HCT116 (cell line): ENCODE measurements around the gene CAPZA3. TPM values are rescaled to one million over a fixed set of nuclear protein-coding genes. Genes with fewer than 3 reads are reported as not detected.
A peak's percentile ranks its signal among the peaks of the same experiment; 100 is the strongest.

Experiments used
- ATAC-seq: fragments of 200-7000 bp; cut with Tn5 transposase; 2 replicates; pipeline ENCODE4 v1.9.1; 2020; ENCODE audit warnings: mild to moderate bottlenecking, moderate library complexity
- BruUV-seq: library from RNA; stranded (reverse); fragments of 400-500 nt; replicated peaks from 2 replicates; lab custom pipeline; 2021; lab: Mats Ljungman, UMichigan
- CTCF ChIA-PET: fragments of 300-600 bp; sonication (Branson Sonifier 250); formaldehyde crosslinking; loops from one replicate; lab custom pipeline; 2021; ENCODE audit warnings: antibody characterized with exemption; lab: Charles Lee
- POLR2A ChIA-PET: fragments of 300-600, 350-600 bp; sonication (Branson Sonifier 250); formaldehyde crosslinking; loops from one replicate; lab custom pipeline; 2021; ENCODE audit warnings: antibody characterized with exemption; lab: Charles Lee
- RAD21 ChIA-PET, 2 experiments: fragments of 300-600 bp; sonication (Branson Sonifier 250); formaldehyde crosslinking; loops; one replicate each; lab custom pipeline; 2023; ENCODE audit warnings: low total read pairs in 2 of 2; ENCODE audit not compliant: uncharacterized antibody in 2 of 2, unreplicated experiment in 2 of 2, low non-redundant PET in 1 of 2; lab: Charles Lee
- DNase-seq: peaks from one replicate; pipeline ENCODE4 v3.0.0-alpha.2; 2010; ENCODE audit warnings: low read depth, low spot score
- H2AFZ ChIP-seq: fragments of 200-600 bp; shearing (Covaris generic), sonication (generic); 2 replicates; pipeline ENCODE4 v1.6.1; 2017; ENCODE audit warnings: low read depth, mixed run types, mixed read lengths, antibody characterized with exemption, low read length; ENCODE audit not compliant: poor library complexity, severe bottlenecking
- H3K27ac ChIP-seq: 2 replicates; pipeline ENCODE4 v1.5.1; 2012; ENCODE audit warnings: low read depth, low read length
- H3K27me3 ChIP-seq: fragments of 200-600 bp; sonication (generic); 2 replicates; pipeline ENCODE4 v1.6.1; 2016; ENCODE audit warnings: mixed run types, low read length, mixed read lengths; ENCODE audit not compliant: insufficient read depth
- H3K36me3 ChIP-seq, 2 experiments: fragments of 200-500 bp in 1 of 2; fragments of 200-600 bp in 1 of 2; sonication (Bioruptor generic) in 1 of 2; sonication (generic) in 1 of 2; 2 replicates each; pipeline versions ENCODE4 v1.5.1 to v1.6.1; 2014 to 2016; ENCODE audit warnings: low read length in 2 of 2, inconsistent platforms in 1 of 2, mixed read lengths in 1 of 2, mixed run types in 1 of 2; ENCODE audit not compliant: insufficient read depth in 2 of 2, control insufficient read depth in 1 of 2
- H3K4me1 ChIP-seq, 2 experiments: fragments of 200-600 bp in 1 of 2; sonication (generic) in 1 of 2; 2 replicates each; pipeline versions ENCODE4 v1.5.1 to v1.6.1; 2012 to 2017; ENCODE audit warnings: low read length in 2 of 2, inconsistent platforms in 1 of 2, mild to moderate bottlenecking in 1 of 2, mixed read lengths in 1 of 2, mixed run types in 1 of 2, moderate library complexity in 1 of 2; ENCODE audit not compliant: insufficient read depth in 2 of 2, control insufficient read depth in 1 of 2
- H3K4me2 ChIP-seq: fragments of 200-600 bp; sonication (generic); 2 replicates; pipeline ENCODE4 v1.6.1; 2017; ENCODE audit warnings: mixed run types, low read length, mixed read lengths
- H3K4me3 ChIP-seq, 2 experiments: fragments of 200-600 bp in 1 of 2; sonication (generic) in 1 of 2; replicated peaks in 1 of 2; 2 replicates each; pipeline ENCODE4 v1.5.1; 2011 to 2016; ENCODE audit warnings: low read length in 2 of 2, control low read depth in 1 of 2, low read depth in 1 of 2, mild to moderate bottlenecking in 1 of 2, mixed read lengths in 1 of 2, mixed run types in 1 of 2
- H3K79me2 ChIP-seq: fragments of 200-600 bp; sonication (generic); 2 replicates; pipeline ENCODE4 v1.6.1; 2017; ENCODE audit warnings: mild to moderate bottlenecking, mixed run types, low read length, moderate library complexity, mixed read lengths; ENCODE audit not compliant: insufficient read depth
- H3K9ac ChIP-seq: fragments of 200-600 bp; sonication (generic); 2 replicates; pipeline ENCODE4 v1.6.1; 2016; ENCODE audit warnings: low read length, mixed read lengths
- H3K9me2 ChIP-seq: fragments of 200-600 bp; sonication (generic), shearing (Covaris generic); 2 replicates; pipeline ENCODE4 v1.6.1; 2017; ENCODE audit warnings: mixed run types, mild to moderate bottlenecking, moderate library complexity; ENCODE audit not compliant: insufficient read depth
- H3K9me3 ChIP-seq, 2 experiments: fragments of 200-500 bp in 1 of 2; fragments of 200-600 bp in 1 of 2; sonication (Bioruptor generic) in 1 of 2; sonication (generic) in 1 of 2; 2 replicates each; pipeline ENCODE4 v1.6.1; 2014 to 2017; ENCODE audit warnings: low read length in 2 of 2, mixed read lengths in 2 of 2, inconsistent platforms in 1 of 2, low read depth in 1 of 2, mild to moderate bottlenecking in 1 of 2, mixed run types in 1 of 2, moderate library complexity in 1 of 2; ENCODE audit not compliant: control insufficient read depth in 1 of 2, insufficient read depth in 1 of 2
- H4K20me1 ChIP-seq: fragments of 200-600 bp; sonication (generic), shearing (Covaris generic); 2 replicates; pipeline ENCODE4 v1.6.1; 2017; ENCODE audit warnings: mixed run types, mild to moderate bottlenecking, moderate library complexity; ENCODE audit not compliant: insufficient read depth
- CBX3 ChIP-seq: IDR thresholded peaks from 2 replicates; pipeline ENCODE4 v1.6.1; 2012; ENCODE audit warnings: low read depth
- CEBPB ChIP-seq: IDR thresholded peaks from 2 replicates; pipeline ENCODE4 v1.6.1; 2012; ENCODE audit warnings: low read depth
- ELF1 ChIP-seq: IDR thresholded peaks from 2 replicates; pipeline ENCODE4 v1.6.1; 2012; ENCODE audit warnings: low read depth, borderline replicate concordance
- EZH2 ChIP-seq: fragments of 200-600 bp; sonication (generic); IDR thresholded peaks from 2 replicates; pipeline ENCODE4 v1.6.1; 2017; ENCODE audit warnings: antibody characterized with exemption, mixed run types
- EZH2phosphoT487 ChIP-seq: fragments of 200-600 bp; IDR thresholded peaks from 2 replicates; pipeline ENCODE4 v1.6.1; 2018; ENCODE audit warnings: antibody characterized with exemption, borderline replicate concordance
- FOSL1 ChIP-seq: IDR thresholded peaks from 2 replicates; pipeline ENCODE4 v1.6.1; 2012; ENCODE audit warnings: low read depth
- JUND ChIP-seq: IDR thresholded peaks from 2 replicates; pipeline ENCODE4 v1.6.1; 2012
- POLR2A ChIP-seq: IDR thresholded peaks from 2 replicates; pipeline ENCODE4 v1.7.0; 2011; ENCODE audit warnings: borderline replicate concordance; ENCODE audit not compliant: insufficient read depth, insufficient read length; ENCODE audit errors: extremely low read depth
- RAD21 ChIP-seq: IDR thresholded peaks from 2 replicates; pipeline ENCODE4 v1.6.1; 2012; ENCODE audit warnings: low read depth, mild to moderate bottlenecking
- SIN3A ChIP-seq: IDR thresholded peaks from 2 replicates; pipeline ENCODE4 v1.6.1; 2012; ENCODE audit warnings: low read depth
- SP1 ChIP-seq: IDR thresholded peaks from 2 replicates; pipeline ENCODE4 v1.6.1; 2012; ENCODE audit warnings: low read depth
- SRF ChIP-seq: IDR thresholded peaks from 2 replicates; pipeline ENCODE4 v1.6.1; 2012; ENCODE audit warnings: low read depth
- TCF7L2 ChIP-seq: IDR thresholded peaks from 2 replicates; pipeline ENCODE4 v1.7.0; 2011; ENCODE audit warnings: borderline replicate concordance, inconsistent platforms; ENCODE audit not compliant: insufficient read depth, insufficient read length; ENCODE audit errors: extremely low read depth
- ZFX ChIP-seq: fragments of 450-650 bp; IDR thresholded peaks from 2 replicates; pipeline ENCODE4 v1.6.1; 2017
- ZNF274 ChIP-seq: fragments of 200-500 bp; sonication (Bioruptor generic); IDR thresholded peaks from 2 replicates; pipeline ENCODE4 v1.6.1; 2014; ENCODE audit warnings: mild to moderate bottlenecking, low read depth, low read length, inconsistent platforms
- intact Hi-C: fragments of 100-400 bp; cut with micrococcal nuclease; formaldehyde crosslinking; loops from 2 replicates; pipeline ENCODE4 v1.10.0; 2022
- total RNA-seq: library from RNA; stranded (reverse); gene quantifications from one replicate; pipeline ENCODE4 v1.2.1, GENCODE V29; 2021; ENCODE audit not compliant: unreplicated experiment
- TF ChIP-seq, protein P1 (sequence below): IDR thresholded peaks from 2 replicates; pipeline ENCODE4 v1.6.1; 2012
- TF ChIP-seq, protein P2 (sequence below): IDR thresholded peaks from 2 replicates; pipeline ENCODE4 v1.6.1; 2012
- TF ChIP-seq, protein P3 (sequence below), 3 experiments: fragments of 200-600 bp in 1 of 3; sonication (generic) in 1 of 3; IDR thresholded peaks in 2 of 3; conservative IDR thresholded peaks in 1 of 3; 2 replicates each; pipeline ENCODE4 v1.5.1; 2012 to 2017; ENCODE audit warnings: low read depth in 2 of 3, low read length in 2 of 3, antibody characterized with exemption in 1 of 3, borderline replicate concordance in 1 of 3, control low read depth in 1 of 3, mild to moderate bottlenecking in 1 of 3, mixed read lengths in 1 of 3, mixed run types in 1 of 3, moderate library complexity in 1 of 3; ENCODE audit not compliant: insufficient read depth in 1 of 3
- TF ChIP-seq, protein P4 (sequence below): IDR thresholded peaks from 2 replicates; pipeline ENCODE4 v1.6.1; 2012; ENCODE audit warnings: low read depth
- TF ChIP-seq, protein P5 (sequence below): IDR thresholded peaks from 2 replicates; pipeline ENCODE4 v1.6.1; 2011; ENCODE audit warnings: mild to moderate bottlenecking, low read length, moderate library complexity; ENCODE audit not compliant: insufficient replicate concordance; ENCODE audit errors: extremely low read depth

Gene CAPZA3
- total RNA-seq, 1 experiment from 2014 or later = not detected

DNA sequence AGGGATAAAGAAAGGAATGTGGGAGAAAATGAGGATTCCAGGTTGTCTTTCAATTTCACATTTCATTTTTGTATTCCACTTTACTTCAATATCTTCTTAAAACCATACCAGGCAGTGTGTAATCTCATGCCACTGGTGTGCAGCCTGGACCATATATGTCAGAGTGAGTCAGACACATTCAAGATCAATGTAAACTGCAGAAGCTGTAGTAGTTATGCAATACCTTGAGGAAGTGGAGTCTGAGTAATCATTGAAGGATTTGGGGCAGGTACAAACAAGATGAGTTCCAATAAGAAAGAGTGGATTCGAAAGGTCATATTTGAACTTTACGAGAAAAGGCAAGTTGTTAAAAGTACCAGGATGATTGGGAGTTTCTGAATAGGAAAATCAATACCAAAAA, 14.2 kb upstream of the CAPZA3 start:
- Histone ChIP-seq H3K79me2 (no peaks in the 10 kb centered on the region), H3K27ac (no peak overlapping the region), H3K27me3 (no peaks in the 10 kb centered on the region), H3K4me2 (peak overlapping the region; percentile 55), H3K36me3 (no peaks in the 10 kb centered on the region), H3K4me3 (peak overlapping the region in 1 of 2 experiments; percentile 0; a peak in 1 of 4 replicates), H4K20me1 (no peaks in the 10 kb centered on the region), H3K4me1 (peaks cover 0 to 17% of the 10 kb centered on the region in 2 experiments; a peak in 2 of 4 replicates), H2AFZ (peak overlapping the region; percentile 9), H3K9ac (no peak overlapping the region), H3K9me2 (no peaks in the 10 kb centered on the region), H3K9me3 (no peaks in the 10 kb centered on the region)
- ChIA-PET RAD21 (no interaction called here), POLR2A (no interaction called here), CTCF (no interaction called here)
- BruUV-seq = no TSS peak
- peak; percentile 91 for TF ChIP-seq FOSL1
- 0 out of 2 replicates have a peak, but pooled peaks have one; percentile 4 for TF ChIP-seq RAD21
- TF ChIP-seq CEBPB = peak; percentile 98
- no peak for TF ChIP-seq POLR2A
- TF ChIP-seq, protein P1, sequence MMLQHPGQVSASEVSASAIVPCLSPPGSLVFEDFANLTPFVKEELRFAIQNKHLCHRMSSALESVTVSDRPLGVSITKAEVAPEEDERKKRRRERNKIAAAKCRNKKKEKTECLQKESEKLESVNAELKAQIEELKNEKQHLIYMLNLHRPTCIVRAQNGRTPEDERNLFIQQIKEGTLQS = peak; percentile 54; the same call in 1 of the 2 replicates
- no peak for TF ChIP-seq ELF1
- TF ChIP-seq, protein P2, sequence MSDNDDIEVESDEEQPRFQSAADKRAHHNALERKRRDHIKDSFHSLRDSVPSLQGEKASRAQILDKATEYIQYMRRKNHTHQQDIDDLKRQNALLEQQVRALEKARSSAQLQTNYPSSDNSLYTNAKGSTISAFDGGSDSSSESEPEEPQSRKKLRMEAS = no peak
- TF ChIP-seq, protein P3, sequence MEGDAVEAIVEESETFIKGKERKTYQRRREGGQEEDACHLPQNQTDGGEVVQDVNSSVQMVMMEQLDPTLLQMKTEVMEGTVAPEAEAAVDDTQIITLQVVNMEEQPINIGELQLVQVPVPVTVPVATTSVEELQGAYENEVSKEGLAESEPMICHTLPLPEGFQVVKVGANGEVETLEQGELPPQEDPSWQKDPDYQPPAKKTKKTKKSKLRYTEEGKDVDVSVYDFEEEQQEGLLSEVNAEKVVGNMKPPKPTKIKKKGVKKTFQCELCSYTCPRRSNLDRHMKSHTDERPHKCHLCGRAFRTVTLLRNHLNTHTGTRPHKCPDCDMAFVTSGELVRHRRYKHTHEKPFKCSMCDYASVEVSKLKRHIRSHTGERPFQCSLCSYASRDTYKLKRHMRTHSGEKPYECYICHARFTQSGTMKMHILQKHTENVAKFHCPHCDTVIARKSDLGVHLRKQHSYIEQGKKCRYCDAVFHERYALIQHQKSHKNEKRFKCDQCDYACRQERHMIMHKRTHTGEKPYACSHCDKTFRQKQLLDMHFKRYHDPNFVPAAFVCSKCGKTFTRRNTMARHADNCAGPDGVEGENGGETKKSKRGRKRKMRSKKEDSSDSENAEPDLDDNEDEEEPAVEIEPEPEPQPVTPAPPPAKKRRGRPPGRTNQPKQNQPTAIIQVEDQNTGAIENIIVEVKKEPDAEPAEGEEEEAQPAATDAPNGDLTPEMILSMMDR (IDR thresholded peaks at IDR 0.05 in 2 of 3, conservative IDR thresholded peaks at IDR 0.05 in 1 of 3; ENCODE audit: borderline replicate concordance in 1 of 3, insufficient read depth in 1 of 3, low read depth in 2 of 3, low read length in 2 of 3) = no peak
- TF ChIP-seq ZFX = no peak
- TF ChIP-seq ZNF274 = no peak
- TF ChIP-seq JUND = peak; percentile 88
- TF ChIP-seq, protein P4, sequence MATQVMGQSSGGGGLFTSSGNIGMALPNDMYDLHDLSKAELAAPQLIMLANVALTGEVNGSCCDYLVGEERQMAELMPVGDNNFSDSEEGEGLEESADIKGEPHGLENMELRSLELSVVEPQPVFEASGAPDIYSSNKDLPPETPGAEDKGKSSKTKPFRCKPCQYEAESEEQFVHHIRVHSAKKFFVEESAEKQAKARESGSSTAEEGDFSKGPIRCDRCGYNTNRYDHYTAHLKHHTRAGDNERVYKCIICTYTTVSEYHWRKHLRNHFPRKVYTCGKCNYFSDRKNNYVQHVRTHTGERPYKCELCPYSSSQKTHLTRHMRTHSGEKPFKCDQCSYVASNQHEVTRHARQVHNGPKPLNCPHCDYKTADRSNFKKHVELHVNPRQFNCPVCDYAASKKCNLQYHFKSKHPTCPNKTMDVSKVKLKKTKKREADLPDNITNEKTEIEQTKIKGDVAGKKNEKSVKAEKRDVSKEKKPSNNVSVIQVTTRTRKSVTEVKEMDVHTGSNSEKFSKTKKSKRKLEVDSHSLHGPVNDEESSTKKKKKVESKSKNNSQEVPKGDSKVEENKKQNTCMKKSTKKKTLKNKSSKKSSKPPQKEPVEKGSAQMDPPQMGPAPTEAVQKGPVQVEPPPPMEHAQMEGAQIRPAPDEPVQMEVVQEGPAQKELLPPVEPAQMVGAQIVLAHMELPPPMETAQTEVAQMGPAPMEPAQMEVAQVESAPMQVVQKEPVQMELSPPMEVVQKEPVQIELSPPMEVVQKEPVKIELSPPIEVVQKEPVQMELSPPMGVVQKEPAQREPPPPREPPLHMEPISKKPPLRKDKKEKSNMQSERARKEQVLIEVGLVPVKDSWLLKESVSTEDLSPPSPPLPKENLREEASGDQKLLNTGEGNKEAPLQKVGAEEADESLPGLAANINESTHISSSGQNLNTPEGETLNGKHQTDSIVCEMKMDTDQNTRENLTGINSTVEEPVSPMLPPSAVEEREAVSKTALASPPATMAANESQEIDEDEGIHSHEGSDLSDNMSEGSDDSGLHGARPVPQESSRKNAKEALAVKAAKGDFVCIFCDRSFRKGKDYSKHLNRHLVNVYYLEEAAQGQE = no peak
- peak; percentile 74 for TF ChIP-seq SP1
- 0 out of 2 replicates have a peak, but pooled peaks have one; percentile 38 for TF ChIP-seq SIN3A
- TF ChIP-seq TCF7L2 = peak; percentile 27
- TF ChIP-seq EZH2phosphoT487 = no peak
- TF ChIP-seq SRF = peak; percentile 77
- peak; percentile 84 for TF ChIP-seq CBX3
- TF ChIP-seq, protein P5, sequence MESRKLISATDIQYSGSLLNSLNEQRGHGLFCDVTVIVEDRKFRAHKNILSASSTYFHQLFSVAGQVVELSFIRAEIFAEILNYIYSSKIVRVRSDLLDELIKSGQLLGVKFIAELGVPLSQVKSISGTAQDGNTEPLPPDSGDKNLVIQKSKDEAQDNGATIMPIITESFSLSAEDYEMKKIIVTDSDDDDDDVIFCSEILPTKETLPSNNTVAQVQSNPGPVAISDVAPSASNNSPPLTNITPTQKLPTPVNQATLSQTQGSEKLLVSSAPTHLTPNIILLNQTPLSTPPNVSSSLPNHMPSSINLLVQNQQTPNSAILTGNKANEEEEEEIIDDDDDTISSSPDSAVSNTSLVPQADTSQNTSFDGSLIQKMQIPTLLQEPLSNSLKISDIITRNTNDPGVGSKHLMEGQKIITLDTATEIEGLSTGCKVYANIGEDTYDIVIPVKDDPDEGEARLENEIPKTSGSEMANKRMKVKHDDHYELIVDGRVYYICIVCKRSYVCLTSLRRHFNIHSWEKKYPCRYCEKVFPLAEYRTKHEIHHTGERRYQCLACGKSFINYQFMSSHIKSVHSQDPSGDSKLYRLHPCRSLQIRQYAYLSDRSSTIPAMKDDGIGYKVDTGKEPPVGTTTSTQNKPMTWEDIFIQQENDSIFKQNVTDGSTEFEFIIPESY = no peak
- no peak for TF ChIP-seq EZH2
- DNase-seq (peak; percentile 73), ATAC-seq (peak; percentile 86)
- intact Hi-C loops = no loop called here
